Endothelial cell of umbilical vein (primary cell): ENCODE data around the gene C3. TPM values are rescaled to one million over a fixed set of nuclear protein-coding genes. Genes with fewer than 3 reads are reported as not detected.

ENCODE experiments used
- BruUV-seq: library from RNA; stranded (reverse); fragments of 400-500 nt; replicated peaks from 2 replicates; lab custom pipeline; 2021; lab: Mats Ljungman, UMichigan
- CTCF ChIA-PET: fragments of 300-600, 350-600 bp; sonication (Branson Sonifier 250); formaldehyde crosslinking; loops from one replicate; lab custom pipeline; 2021; ENCODE audit warnings: antibody characterized with exemption, inconsistent platforms; lab: Charles Lee
- POLR2A ChIA-PET: fragments of 300-600, 350-600 bp; sonication (Branson Sonifier 250); formaldehyde crosslinking; loops from one replicate; lab custom pipeline; 2021; ENCODE audit warnings: antibody characterized with exemption, inconsistent platforms; lab: Charles Lee
- DNase-seq: peaks from one replicate; pipeline ENCODE4 v3.0.0-alpha.2; 2011; ENCODE audit warnings: low read depth, low spot score
- FAIRE-seq: peaks from 2 replicates; lab custom pipeline; 2011; peaks lifted over from hg19 to GRCh38; lab: Jason Lieb, UNC
- H2AFZ ChIP-seq: 2 replicates; pipeline ENCODE4 v1.6.0; 2012; ENCODE audit warnings: low read depth, low read length, control low read depth, inconsistent platforms
- H3K27ac ChIP-seq: 2 replicates; pipeline ENCODE4 v1.5.1; 2011; ENCODE audit warnings: low read depth, mild to moderate bottlenecking, control low read depth, low read length, moderate library complexity; ENCODE audit not compliant: insufficient read depth
- H3K27me3 ChIP-seq, 2 experiments: 2 replicates each; pipeline versions ENCODE4 v1.6.0 to v1.6.1; 2011; ENCODE audit warnings: low read length in 2 of 2, mixed read lengths in 1 of 2; ENCODE audit not compliant: control insufficient read depth in 2 of 2, insufficient read depth in 2 of 2
- H3K36me3 ChIP-seq, 2 experiments: 2 replicates in 1 of 2; 3 replicates in 1 of 2; pipeline ENCODE4 v1.5.1; 2011; ENCODE audit warnings: low read length in 2 of 2, mild to moderate bottlenecking in 1 of 2, moderate library complexity in 1 of 2; ENCODE audit not compliant: control insufficient read depth in 2 of 2, insufficient read depth in 2 of 2; ENCODE audit errors: extremely low read depth in 1 of 2
- H3K4me1 ChIP-seq: 3 replicates; pipeline ENCODE4 v1.5.1; 2011; ENCODE audit warnings: mild to moderate bottlenecking, low read length; ENCODE audit not compliant: control insufficient read depth, insufficient read depth; ENCODE audit errors: extremely low read depth
- H3K4me2 ChIP-seq: 2 replicates; pipeline ENCODE4 v1.6.1; 2011; ENCODE audit warnings: low read length, control low read depth, mixed read lengths; ENCODE audit not compliant: insufficient read depth
- H3K4me3 ChIP-seq, 3 experiments: fragments of 200-600 bp in 1 of 3; sonication (generic), shearing (Covaris generic) in 1 of 3; replicated peaks in 1 of 3; 2 replicates each; pipeline ENCODE4 v1.5.1; 2011 to 2016; ENCODE audit warnings: control low read depth in 3 of 3, low read length in 3 of 3, mild to moderate bottlenecking in 2 of 3, inconsistent platforms in 1 of 3, low read depth in 1 of 3, moderate library complexity in 1 of 3; ENCODE audit not compliant: insufficient read depth in 1 of 3
- H3K79me2 ChIP-seq: 2 replicates; pipeline ENCODE4 v1.6.0; 2012; ENCODE audit warnings: low read length, inconsistent platforms; ENCODE audit not compliant: control insufficient read depth, insufficient read depth
- H3K9ac ChIP-seq: replicated peaks from 2 replicates; pipeline ENCODE3; 2011; ENCODE audit warnings: low read length, control low read depth; ENCODE audit not compliant: insufficient read depth; ENCODE audit errors: extremely low read depth
- H3K9me1 ChIP-seq: replicated peaks from 3 replicates; pipeline ENCODE4 v1.6.0; 2011; ENCODE audit warnings: mild to moderate bottlenecking, low read length; ENCODE audit not compliant: control insufficient read depth, insufficient read depth; ENCODE audit errors: extremely low read depth
- H3K9me3 ChIP-seq: replicated peaks from 2 replicates; pipeline ENCODE4 v1.5.1; 2012; ENCODE audit warnings: low read length, inconsistent platforms; ENCODE audit not compliant: control insufficient read depth, insufficient read depth
- H4K20me1 ChIP-seq: replicated peaks from 2 replicates; pipeline ENCODE3; 2011; ENCODE audit warnings: mild to moderate bottlenecking, low read length; ENCODE audit not compliant: control insufficient read depth, insufficient read depth; ENCODE audit errors: extremely low read depth
- EZH2 ChIP-seq: IDR thresholded peaks from 2 replicates; pipeline ENCODE4 v1.6.1; 2012; ENCODE audit warnings: borderline replicate concordance, low read depth, mild to moderate bottlenecking, moderate library complexity, low read length, inconsistent platforms; ENCODE audit not compliant: severe bottlenecking
- FOS ChIP-seq: IDR thresholded peaks from 2 replicates; pipeline ENCODE4 v1.6.1; 2011; ENCODE audit warnings: mild to moderate bottlenecking, low read length, moderate library complexity, borderline replicate concordance; ENCODE audit not compliant: insufficient read depth
- GATA2 ChIP-seq: IDR thresholded peaks from 2 replicates; pipeline ENCODE4 v1.7.0; 2011; ENCODE audit warnings: low read depth, mild to moderate bottlenecking, moderate library complexity, mixed read lengths, low read length; ENCODE audit not compliant: insufficient read length, insufficient read depth
- JUN ChIP-seq: IDR thresholded peaks from 2 replicates; pipeline ENCODE4 v1.6.1; 2011; ENCODE audit warnings: borderline replicate concordance, low read depth; ENCODE audit not compliant: insufficient read length, insufficient read depth
- MAX ChIP-seq: IDR thresholded peaks from 2 replicates; pipeline ENCODE4 v1.6.1; 2011; ENCODE audit not compliant: insufficient read depth, insufficient read length
- MYC ChIP-seq: IDR thresholded peaks from one replicate; pipeline ENCODE4 v1.6.1; 2011; ENCODE audit warnings: mild to moderate bottlenecking, low read depth, low read length
- POLR2A ChIP-seq: IDR thresholded peaks from 2 replicates; pipeline ENCODE4 v1.6.1; 2012; ENCODE audit warnings: low read depth, mild to moderate bottlenecking, control low read depth, low read length
- POLR2AphosphoS5 ChIP-seq: IDR thresholded peaks from 2 replicates; pipeline ENCODE4 v1.6.1; 2012; ENCODE audit warnings: low read depth, mild to moderate bottlenecking, control low read depth, low read length, moderate library complexity; ENCODE audit not compliant: insufficient read depth
- dilution Hi-C: fragments of 300-500 bp; cut with MboI; formaldehyde crosslinking; loops from one replicate; pipeline ENCODE4 v1.15.0; 2019; ENCODE audit warnings: low sequenced_read_pairs; ENCODE audit not compliant: extremely low pct_ligation_motif_present
- intact Hi-C: fragments of 100-400 bp; cut with micrococcal nuclease; formaldehyde crosslinking; loops from one replicate; pipeline ENCODE4 v1.10.0; 2022
- polyA plus RNA-seq, 4 experiments: library from polyadenylated mRNA; depleted of rRNA in 3 of 4; stranded (reverse) in 3 of 4; unstranded in 1 of 4; fragments of >200 nt; gene quantifications; 2 replicates each; pipeline versions ENCODE4 v1.2.1 to v1.2.3, GENCODE V29; 2011 to 2012; ENCODE audit warnings: missing spikeins in 1 of 4
- total RNA-seq: library from RNA; stranded (reverse); gene quantifications from 2 replicates; pipeline ENCODE4 v1.2.3, GENCODE V29; 2021
- TF ChIP-seq, protein P1 (sequence below), 2 donors: IDR thresholded peaks; 1 replicate in 1 of 2; 2 replicates in 1 of 2; pipeline ENCODE4 v1.5.1; 2011; ENCODE audit warnings: low read length in 2 of 2, mild to moderate bottlenecking in 2 of 2, moderate library complexity in 2 of 2, control low read depth in 1 of 2, inconsistent platforms in 1 of 2, low read depth in 1 of 2; ENCODE audit not compliant: insufficient read depth in 1 of 2; ENCODE audit errors: extremely low read depth in 1 of 2

C3 gene
- total and polyA plus RNA-seq, 2 donors (not counting 3 experiments of a cell fraction or from before 2014, with no cell fraction given), result 0.23 TPM; not detected in 1

- no peak overlapping the region for H3K4me3 ChIP-seq
- intact Hi-C loops, result no loop called here
- dilution Hi-C loops, result no loop called here
- no peak overlapping the region for H3K4me2 ChIP-seq
- ChIA-PET CTCF (interaction anchor here (0.5 to 1.1 kb wide), 2 partner anchors 10 to 15 kb away, joined by 3 to 4 read pairs; no protein-coding TSS in a partner anchor), POLR2A (no interaction called here)
- FAIRE-seq (no peak), DNase-seq (no peak)
- no TSS peak for BruUV-seq
- H4K20me1 ChIP-seq, result no peaks in the 10 kb centered on the region
- H3K9ac ChIP-seq, result no peak overlapping the region
- H3K9me1 ChIP-seq, result no peaks in the 10 kb centered on the region
- H3K27ac ChIP-seq, result no peak overlapping the region
- TF ChIP-seq POLR2A (no peak), EZH2 (no peak), POLR2AphosphoS5 (no peak), GATA2 (no peak), MAX (no peak), FOS (no peak), MYC (no peak), JUN (no peak)
- TF ChIP-seq, protein P1, sequence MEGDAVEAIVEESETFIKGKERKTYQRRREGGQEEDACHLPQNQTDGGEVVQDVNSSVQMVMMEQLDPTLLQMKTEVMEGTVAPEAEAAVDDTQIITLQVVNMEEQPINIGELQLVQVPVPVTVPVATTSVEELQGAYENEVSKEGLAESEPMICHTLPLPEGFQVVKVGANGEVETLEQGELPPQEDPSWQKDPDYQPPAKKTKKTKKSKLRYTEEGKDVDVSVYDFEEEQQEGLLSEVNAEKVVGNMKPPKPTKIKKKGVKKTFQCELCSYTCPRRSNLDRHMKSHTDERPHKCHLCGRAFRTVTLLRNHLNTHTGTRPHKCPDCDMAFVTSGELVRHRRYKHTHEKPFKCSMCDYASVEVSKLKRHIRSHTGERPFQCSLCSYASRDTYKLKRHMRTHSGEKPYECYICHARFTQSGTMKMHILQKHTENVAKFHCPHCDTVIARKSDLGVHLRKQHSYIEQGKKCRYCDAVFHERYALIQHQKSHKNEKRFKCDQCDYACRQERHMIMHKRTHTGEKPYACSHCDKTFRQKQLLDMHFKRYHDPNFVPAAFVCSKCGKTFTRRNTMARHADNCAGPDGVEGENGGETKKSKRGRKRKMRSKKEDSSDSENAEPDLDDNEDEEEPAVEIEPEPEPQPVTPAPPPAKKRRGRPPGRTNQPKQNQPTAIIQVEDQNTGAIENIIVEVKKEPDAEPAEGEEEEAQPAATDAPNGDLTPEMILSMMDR (IDR thresholded peaks at IDR 0.05; ENCODE audit: extremely low read depth in 1 of 2, insufficient read depth in 1 of 2, low read depth in 1 of 2, low read length in 2 of 2), result no peak
- H3K36me3 ChIP-seq, result no peaks in the 10 kb centered on the region
- no peaks in the 10 kb centered on the region for H3K79me2 ChIP-seq
- H3K9me3 ChIP-seq, result no peaks in the 10 kb centered on the region
- H2AFZ ChIP-seq, result no peak overlapping the region
- H3K27me3 ChIP-seq, result no peaks in the 10 kb centered on the region
- no peaks in the 10 kb centered on the region for H3K4me1 ChIP-seq
Measured at GRCh38 chr19:6696239-6696820, 24.1 kb downstream of the C3 start.
